Measurements from ENCODE around the gene BPIFB6.

BPIFB6 gene

DNA sequence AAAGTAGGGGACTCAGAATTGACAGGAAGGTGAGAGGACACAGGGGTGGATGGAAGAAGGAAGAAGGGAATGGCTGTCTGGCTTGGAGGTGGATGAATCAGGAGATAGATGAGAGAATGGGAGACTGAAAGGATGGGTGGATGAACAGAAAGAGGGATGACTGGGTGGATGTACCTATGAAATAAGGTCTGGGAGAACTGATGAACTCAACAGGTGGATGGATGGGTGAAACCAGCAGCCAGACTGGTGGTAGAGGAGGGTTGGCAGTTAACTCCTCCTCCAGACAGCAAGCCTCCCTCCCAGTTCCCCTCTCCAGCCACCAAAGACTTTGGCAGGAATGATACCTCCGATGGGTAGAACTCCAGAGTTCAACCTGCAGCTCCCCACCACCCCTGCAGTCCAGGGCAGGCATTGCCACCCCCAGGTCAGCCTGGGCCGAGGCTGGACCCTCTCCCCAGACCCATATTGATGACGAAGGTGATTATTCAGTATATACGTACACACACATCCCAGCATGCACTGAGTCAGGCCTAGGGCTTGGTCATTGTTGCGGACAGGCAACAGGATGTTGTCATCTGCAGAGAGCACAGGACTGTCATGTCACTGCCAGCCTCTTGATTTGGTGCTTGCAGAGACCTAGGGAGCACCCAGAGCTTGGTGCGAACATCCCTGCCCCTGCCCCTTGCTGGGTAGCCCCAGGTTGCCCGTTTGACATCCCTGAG lies 29.2 kb upstream of the BPIFB6 start:
- DNase-seq, result no peak

DNA sequence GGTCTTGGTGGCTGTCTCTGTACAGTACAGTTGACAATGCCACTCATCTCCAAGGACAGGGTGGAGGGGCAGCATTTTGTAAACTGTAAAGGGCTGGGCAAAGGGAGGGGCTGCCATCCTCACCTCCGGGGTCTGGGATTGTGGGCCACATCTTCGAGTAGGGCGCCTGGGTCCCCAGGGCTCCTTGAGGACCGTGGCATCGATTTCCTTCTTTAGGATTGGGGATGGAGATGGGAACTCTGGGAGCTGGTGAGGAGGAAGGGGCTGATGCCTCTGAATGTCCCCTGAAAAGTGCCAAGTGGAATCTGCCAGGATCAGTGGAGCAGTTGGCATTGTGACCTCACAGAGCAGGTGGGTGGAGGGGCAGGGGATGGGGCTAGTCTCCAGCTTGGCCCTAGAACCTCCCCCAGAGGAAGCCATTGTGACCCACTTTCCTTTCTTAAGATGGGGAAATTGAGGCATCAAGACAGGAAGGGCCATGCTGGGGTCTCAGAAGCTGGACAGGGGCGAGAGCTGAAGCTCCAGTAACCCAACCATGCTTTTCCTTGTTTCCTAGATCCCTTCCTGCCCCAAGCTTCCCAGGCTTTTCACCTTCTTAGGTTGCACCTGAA lies 27.2 kb upstream of the BPIFB6 start, which contains the start of gene SUN5:
TSS of gene SUN5 (minus strand) at position 293 of the 611 bp plus-strand sequence. CDS start at position 200, 93 bp downstream.
- DNase-seq, result no peak

DNA sequence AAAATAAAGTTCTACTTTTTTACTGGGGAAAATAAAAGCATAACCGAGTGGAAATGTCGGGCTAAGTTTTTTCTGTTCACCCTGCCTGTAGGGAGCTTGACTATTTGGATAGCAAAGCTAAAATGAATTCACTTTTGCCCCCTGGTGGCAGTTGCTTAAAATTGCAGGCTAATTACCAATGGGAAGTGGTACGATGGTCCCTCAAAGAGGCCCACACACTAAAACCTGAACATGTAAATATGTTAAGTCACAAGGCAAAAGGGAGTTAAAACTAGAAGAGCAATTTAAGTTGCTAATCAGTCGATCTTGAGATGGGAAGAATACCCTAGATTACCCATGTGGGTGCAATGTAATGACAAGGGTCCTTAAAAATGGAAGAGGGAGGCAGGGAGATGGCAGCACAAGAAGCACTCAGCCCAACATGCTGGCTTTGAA lies 26.3 kb upstream of the BPIFB6 start:
- DNase-seq, result no peak

GRCh38 chr20:33005908-33006775 lies 25.3 kb upstream of the BPIFB6 start:
- DNase-seq, result no peak

GRCh38 chr20:33006776-33007375 lies 24.6 kb upstream of the BPIFB6 start:
- no peak for DNase-seq

- no peak for DNase-seq
These were observed 23.8 kb upstream of the BPIFB6 start, which contains the start of gene BPIFB2 for GRCh38 chr20:33007376-33008335. TSS of gene BPIFB2 (plus strand) at chr20:33007704. CDS start at chr20:33008575, 871 bp downstream.

DNA sequence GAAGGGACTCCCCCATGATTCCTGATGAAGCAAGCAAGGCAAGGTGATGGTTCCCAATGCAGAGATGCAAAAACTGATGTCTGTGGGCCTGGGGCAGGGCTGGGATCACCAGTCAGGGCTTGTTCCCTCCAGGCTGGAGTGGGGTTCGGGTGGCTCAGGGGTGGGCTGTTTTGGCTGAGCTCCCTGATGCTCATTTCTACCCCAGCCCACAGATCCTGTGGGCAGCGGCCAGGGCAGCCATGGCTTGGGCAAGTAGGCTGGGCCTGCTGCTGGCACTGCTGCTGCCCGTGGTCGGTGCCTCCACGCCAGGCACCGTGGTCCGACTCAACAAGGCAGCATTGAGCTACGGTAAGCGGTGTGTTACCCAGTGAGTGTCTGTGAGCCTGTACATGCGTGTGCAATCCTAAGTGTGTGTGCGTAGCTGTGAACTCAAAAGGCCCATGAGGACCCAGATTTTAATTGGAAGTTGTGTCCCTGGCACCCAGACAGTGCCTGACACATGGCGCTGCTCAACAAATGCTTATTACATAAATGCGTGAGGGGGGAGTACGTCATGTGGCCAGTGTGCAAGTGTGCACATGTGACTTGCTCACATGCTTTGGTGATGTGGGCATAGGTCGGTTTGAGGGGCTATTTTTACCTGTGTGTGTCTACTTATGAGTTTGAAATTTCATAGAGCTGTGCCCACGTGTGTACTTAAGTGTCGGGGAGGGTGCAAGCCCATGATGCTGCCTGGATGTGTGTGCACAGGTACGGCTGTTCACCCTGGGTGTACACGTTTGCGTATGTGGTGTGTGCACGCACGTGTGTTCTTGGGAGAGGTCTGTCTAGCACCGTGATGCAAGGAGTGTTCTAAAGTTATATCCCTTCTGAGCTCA lies 22.9 kb upstream of the BPIFB6 start:
- DNase-seq, result no peak

- no peak for DNase-seq
These were observed 22.0 kb upstream of the BPIFB6 start for GRCh38 chr20:33009214-33010132.

DNA sequence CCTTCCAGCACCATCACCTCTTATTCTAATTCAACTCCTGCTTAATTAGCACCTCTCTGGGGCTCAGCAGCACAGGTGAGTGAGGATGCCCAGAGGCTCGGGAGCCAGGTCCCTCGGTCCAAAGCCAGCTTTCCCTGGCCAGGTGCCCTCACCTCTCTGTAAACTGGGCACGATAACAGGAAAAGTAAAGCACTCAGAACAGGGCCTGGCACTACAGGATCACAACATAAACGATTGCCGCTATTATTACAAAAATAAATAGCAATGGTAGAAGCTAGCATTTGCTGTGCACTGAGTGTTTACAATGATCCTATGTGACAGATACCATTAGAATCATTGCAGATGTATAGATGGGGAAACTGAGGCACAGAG lies 21.3 kb upstream of the BPIFB6 start:
- DNase-seq, result no peak

DNA sequence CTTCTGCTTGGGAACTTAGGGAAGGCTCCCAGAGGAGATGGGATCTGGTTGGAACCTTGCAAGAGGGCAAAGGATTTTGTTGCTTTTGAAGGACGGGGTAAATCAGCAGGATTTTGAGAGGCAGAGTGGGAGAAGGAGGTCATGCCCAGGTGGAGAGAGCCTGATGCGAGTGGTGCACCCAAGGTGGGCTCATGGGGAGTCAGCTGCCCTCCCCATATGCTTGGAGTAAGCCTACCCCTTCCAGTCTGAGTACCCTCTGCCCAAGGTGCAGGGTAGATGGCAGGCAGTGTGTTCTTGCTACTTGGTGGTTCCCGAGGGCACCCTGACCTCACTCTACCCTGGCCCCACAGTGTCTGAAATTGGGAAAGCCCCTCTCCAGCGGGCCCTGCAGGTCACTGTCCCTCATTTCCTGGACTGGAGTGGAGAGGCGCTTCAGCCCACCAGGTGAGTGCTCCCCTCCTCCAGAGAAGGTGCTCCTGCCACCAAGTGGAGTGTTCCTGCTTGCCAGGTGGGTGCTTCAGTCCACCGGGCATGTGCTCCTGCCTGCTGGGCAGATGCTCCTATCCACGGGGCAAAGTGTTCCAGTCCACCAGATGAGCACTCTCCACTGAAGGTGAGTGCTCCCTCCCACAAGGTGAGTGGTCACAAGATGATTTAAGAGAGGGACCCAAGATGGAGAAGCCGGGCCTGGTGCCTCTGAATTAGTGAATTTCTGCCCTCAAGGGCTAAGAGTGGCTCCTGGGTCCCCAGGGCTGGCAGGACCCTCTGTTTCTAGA lies 20.6 kb upstream of the BPIFB6 start:
- DNase-seq, result no peak

- DNase-seq, result no peak
These were observed 18.9 kb upstream of the BPIFB6 start for GRCh38 chr20:33012327-33013189.

DNA sequence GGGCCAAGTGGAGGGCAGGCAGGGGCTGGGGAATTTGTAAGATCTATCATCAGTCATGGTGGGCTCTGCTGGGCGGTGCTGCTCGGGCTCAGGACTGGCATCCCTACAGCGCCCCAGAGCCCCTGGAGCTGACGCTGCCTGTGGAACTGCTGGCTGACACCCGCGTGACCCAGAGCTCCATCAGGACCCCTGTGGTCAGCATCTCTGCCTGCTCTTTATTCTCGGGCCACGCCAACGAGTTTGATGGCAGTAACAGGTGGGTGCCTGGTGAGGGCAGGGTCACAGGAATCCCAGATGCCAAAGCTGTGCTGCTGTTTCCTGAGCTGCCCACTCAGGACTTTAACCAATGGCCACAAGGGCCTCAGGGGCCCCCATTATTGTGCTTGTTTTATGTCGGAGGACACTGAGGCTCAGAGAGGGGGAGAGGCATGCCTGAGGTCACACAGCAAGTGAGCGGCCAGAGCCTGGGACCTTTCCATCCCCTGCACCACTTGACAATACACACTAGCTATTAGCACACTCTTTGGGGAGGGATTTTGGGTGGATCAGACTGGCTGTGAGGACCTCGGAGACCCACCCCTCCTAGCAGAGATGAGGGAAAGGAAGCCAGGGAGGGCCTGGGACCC lies 17.6 kb upstream of the BPIFB6 start:
- no peak for DNase-seq

DNA sequence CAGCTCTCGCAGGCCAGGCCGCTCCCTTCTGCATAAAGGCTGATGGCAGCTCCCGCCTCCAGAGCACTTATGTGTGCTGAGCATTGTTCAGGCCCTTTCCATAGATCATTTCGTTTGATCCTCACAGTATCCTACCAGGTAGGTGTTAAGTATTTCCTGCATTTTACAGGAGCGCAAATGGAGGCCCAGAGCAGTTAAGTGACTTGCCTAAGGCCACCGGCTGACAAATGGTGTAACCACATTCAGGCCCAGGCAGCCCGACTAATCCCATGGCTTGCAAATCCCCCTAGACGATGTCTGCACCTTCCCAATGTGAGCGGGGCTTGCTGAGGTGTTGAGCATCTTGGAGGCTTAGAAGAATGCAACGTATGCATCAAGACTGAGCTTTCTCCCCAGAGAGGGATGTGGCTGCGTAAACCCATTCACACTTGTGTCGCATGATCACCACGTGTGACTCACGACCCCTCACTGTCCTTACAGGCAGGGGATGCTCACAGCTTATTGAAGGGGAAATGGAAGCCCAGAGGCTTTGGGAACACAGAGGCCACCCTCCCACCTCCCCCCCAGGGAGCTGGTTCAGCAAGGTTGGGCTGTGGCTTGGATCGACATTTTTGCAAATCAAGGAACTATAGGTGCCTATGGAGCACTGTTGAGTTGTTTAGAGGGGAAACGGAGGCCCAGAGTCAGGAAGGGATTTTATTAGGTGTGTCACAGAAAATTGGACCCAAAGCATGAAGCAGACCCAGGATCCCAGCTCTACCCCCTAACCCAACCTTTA lies 16.9 kb upstream of the BPIFB6 start:
- no peak for DNase-seq

GRCh38 chr20:33015114-33015484 lies 16.3 kb upstream of the BPIFB6 start:
- no peak for DNase-seq

DNA sequence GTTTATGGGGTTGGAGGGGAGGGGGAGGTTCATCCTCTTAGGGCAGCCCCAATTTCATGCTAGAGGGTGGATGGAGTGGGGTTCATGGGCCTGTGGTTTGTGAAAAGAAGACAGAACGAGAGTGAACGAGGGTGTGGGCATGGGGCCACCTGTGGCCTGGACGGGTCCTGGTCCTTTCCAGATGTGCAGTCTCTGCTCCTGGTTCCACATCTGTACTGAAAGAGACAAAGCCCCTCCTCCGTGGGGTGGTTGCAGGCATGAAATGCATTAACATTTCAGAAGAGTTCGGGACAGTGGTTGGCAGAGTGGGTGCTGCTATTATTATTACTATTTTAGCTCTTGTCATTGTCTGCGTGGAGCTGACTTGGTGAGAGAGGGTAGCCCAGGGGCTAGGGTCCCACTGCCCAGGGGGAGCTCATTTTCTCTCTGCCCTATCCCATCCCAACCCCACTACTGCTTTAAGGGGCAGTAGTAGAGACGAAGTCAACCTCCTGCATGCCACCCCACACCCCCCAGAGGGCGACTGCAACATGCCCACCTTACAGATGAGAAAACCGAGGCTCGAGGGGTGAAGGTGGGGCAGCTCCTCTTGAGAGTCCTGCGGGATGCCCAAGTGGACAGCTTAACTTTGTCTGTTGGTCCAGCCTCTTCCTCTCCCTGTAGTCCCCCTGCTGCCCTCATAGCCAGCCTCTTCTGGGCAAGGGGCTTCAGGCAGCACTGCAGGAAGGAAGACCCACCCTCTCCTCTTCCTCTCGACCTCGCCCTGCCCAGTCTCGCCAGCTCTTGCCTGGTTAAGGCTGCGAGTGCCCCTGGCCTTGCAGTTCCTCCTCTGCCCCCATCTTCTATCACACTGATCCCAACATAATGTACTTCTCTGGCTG lies 15.5 kb upstream of the BPIFB6 start:
- DNase-seq, result no peak
